HG03432 (cell line): ENCODE data around the gene NOS1AP.
"Not testable (repeated sequence)": the region's sequence is repeated elsewhere in the genome, so short reads cannot be mapped to it uniquely, and the experiment has no call there.

Source experiments
- ATAC-seq: cut with Tn5 transposase; IDR thresholded peaks from one replicate; pipeline ENCODE4 v1.9.1; 2021; ENCODE audit warnings: mild to moderate bottlenecking, moderate library complexity; ENCODE audit not compliant: unreplicated experiment

NOS1AP gene

GRCh38 chr1:162391790-162392563, 322.5 kb downstream of the NOS1AP start:
- ATAC-seq, result no peak

GRCh38 chr1:162396201-162396906, 326.9 kb downstream of the NOS1AP start:
- ATAC-seq, result no peak

DNA sequence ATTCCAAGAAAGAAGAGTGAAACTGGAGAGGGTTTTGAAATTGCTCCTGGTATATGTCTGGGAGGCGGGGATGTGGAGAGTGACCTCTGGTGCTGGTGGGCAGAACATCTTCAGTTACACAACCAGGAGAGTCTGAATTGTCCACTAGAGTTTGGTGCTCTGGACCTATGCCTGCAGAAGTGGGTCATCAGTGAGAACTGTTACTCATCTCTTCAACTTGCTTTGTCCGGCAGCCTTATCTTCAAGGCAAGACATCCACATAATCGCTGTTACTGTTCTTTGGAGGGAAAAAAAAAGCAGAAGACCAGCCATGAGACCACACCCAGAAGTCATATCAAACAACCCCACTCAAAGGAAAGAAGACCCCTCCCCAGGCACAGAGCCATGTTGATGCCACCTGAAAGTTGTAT, 327.6 kb downstream of the NOS1AP start:
- no peak for ATAC-seq

DNA sequence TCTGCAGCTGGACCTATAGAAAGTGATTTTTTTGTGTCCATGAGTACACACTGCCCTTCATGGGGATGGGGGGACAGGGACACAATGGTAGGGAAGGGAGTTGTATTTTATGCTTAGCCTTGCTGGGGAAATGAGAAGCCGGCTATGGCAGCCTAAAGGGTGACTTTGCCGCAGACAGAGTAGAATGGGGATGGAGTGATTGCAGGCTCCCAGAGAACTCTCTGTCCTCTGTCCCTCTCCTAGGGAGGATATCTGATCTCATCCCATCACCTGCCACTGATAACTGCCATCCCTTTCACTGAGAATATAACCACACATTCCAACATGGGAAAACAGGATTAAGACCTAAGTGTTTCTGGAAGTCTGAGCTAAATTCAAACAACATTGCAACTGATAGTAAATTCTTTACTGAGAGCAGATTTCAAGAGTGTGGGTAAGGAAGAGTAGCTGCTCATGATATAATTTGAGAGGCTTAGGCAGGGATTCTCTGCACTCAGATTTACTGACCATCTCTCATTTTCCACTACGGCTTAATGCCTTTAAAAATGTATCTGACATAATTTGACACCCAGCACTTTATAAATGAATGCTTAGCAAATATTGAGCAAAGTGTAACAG, 328.6 kb downstream of the NOS1AP start:
- ATAC-seq, result no peak

- no peak for ATAC-seq
These were observed 329.6 kb downstream of the NOS1AP start for GRCh38 chr1:162398999-162399580.

DNA sequence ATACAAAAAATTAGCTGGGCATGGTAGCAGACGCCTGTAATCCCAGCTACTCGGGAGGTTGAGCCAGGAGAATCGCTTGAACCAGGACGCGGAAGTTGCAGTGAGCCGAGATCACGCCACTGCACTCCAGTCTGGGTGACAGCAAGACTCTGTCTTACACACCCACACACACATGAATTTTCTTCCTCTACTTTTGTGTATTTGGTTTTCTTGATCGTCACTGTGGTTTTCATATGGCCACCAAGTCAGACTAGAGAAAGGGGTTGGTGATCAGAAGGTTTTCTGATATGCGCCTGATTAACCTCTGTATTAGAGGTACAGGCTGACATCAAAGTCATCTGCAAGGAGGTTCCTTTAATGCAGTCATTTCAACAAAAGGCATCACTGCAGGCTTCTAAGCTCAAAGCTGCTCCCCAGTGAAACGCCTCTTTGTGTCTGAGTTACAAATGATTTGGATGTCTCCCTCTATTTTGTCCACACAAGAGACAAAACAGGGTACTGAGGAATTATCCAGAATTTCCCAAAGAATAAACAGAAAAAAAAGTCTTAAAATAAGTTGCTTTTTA, 331.4 kb downstream of the NOS1AP start:
- no peak for ATAC-seq

DNA sequence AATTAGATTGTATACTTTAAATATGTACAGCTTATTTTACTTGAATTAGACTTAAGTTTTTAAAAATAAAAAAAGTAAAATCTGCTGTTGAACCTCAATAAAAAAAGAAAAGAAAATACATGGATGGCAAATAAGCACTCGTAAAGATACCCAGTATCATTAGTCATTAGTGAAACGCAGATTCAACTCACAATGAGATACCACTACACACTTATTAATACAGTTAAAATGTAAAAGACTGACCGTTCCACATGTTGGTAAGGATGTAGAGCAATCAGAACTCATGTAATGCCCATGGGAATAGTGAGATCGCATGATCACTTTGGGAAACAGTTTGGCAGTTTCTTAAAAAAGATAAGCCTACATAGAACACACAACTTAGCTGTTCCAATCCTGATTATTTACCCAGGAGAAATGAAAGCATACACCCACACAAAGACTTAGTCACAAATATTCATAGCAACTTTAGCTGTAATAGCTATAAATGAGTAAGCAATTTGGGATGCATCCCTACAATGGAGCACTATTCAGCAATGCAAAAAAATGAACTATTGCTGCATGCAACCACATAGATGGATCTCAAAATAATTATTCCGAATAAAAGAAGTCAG, 335.2 kb downstream of the NOS1AP start:
- no peak for ATAC-seq

DNA sequence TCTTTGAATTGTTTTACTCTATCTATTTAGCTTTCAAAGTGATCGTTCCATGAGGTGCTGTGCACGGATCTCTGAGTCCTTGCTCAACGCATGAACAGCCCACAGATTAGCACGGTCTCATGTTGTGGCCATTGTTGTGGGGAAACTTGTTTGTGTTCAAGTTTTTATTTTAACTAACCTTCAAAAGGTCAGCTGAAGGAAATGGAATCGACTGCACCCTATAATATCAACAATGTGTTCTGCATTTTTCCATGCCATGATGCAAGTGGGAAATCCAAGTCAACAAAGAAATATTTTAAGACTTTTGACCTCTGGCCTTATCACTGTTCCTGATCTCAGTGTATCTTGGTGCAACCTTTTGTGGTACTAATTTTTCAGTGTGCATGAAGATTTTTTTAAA, 336.3 kb downstream of the NOS1AP start:
- ATAC-seq, result no peak

- no peak for ATAC-seq
These were observed 337.3 kb downstream of the NOS1AP start for GRCh38 chr1:162406811-162407210.

DNA sequence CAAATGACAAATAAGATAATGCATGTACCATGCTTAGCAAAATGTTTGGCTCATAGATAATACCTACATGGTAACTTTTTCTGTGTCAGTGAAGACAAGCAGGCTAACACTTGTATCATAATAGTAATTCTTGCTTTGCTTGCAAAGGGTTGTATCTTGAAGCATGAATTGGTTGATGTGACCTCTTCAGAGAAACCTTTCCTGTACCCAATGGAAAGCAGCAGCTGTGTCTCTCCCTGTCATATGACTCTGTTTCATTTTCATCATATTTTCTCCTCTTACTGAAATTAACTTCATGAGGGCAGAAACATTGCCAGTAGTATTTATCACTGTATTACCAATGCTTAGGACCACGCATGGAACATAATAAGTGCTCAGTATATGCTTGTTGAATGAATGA, 338.0 kb downstream of the NOS1AP start:
- ATAC-seq, result no peak

DNA sequence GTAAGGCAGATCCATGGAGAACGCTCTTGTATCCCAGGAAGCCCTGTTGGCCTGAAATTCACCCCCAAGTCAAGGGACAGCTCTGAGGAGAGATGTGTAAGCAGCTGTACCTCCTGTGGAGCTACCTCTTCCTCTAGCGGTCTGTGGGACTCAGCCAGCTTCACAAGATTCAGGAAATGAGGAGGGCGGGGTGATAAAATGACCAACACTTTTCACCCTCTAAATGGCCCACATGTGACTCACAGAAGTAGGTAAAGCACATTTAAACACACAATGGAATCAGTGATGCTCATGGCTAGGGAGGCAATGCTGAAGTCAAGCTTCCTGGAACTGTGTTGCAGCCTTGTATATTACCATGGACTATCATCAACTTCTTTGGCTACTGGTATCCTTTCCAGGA, 342.5 kb downstream of the NOS1AP start, which contains the start of gene SH2D1B:
SH2D1B (minus strand) TSS at position 135 of the 400 bp plus-strand sequence; CDS start at position 15, 120 bp downstream.
- ATAC-seq, result no peak

GRCh38 chr1:162416215-162416614, 346.7 kb downstream of the NOS1AP start:
- no peak for ATAC-seq

DNA sequence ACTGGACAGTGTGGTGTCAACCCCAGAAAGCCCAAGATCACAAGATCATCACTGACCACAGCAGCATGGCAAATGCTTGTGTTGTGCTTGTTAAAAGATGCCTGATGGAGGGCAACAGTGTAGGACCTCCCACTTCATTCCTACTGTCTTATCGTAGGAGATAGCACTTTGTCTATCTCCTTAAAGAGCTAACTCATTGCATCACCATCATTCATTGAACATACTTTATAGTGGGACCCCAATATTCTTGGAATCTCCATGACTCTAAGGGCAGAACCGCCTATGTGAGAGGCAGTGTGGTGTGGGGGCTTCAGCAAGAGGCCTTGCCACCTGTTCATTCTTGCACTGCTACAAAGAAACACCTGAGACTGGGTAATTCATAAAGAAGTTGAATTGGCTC, 347.4 kb downstream of the NOS1AP start:
- no peak for ATAC-seq

DNA sequence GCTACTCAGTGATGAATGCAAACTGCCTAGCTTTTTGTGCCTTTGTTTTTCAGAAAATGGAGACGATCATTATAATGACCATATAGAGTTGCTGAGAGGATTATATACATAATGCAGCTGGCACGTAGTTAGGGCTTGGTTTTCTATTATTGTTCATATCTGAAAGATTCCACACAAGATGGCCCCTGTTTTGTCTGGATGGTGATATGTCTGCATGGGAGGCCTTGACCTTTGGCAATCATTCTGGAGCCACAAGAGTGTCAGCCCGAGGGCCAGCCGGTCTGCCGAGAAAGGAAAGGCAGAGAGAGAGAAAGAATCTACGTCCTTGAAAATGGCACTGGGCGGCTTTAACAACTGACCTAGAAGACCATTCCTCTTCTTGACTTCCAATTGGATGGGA, 348.2 kb downstream of the NOS1AP start:
- no peak for ATAC-seq

GRCh38 chr1:162418584-162418983, 349.1 kb downstream of the NOS1AP start:
- ATAC-seq, result not testable (repeated sequence)

GRCh38 chr1:162419450-162419931, 350.0 kb downstream of the NOS1AP start:
- not testable (repeated sequence) for ATAC-seq
